Nasal cavity respiratory epithelium epithelial cell of viscerocranial mucosa (primary cell): ENCODE measurements around the gene SLC66A3. TPM values are rescaled to one million over a fixed set of nuclear protein-coding genes. Genes with fewer than 3 reads are reported as not detected.

Experiments used
- total RNA-seq: library from RNA; depleted of rRNA; stranded (reverse); fragments of >200 nt; gene quantifications from 2 replicates; pipeline ENCODE4 v1.2.3, GENCODE V29; 2014

The SLC66A3 gene
- 8.5 and 18.1 TPM in 2 replicates for total RNA-seq

DNA sequence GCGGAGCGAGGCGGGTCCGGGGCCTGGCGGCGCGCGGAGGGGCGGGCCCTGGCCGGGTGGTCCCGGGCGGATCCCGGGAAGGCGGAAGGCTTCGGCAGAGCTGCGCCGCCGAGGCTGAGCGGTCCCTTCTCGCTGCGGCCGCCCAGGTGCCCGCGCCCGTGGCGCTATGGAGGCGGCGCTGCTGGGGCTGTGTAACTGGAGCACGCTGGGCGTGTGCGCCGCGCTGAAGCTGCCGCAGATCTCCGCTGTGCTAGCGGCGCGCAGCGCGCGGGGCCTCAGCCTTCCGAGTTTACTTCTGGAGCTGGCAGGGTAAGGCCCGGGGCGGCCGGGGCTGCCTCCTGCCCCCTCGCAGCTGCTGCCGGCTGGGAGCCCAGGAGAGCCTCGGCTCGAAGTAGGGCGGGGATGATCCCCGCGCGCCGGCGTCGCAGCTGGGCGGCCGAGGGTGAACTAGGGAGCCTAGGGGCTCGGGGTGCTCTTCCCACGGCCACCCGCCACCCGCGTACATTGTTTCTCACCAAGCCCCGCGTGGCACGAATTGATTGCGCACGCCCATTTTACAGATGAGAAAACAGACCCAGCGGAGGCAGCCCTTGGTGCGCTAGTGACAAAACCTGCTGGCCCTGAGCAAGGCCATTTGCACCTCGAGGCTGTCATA is at the start of gene SLC66A3:
TSS of gene SLC66A3 (plus strand) at position 87 of the 655 bp plus-strand sequence. CDS start at position 167, 80 bp downstream.

Other genes with a start within 250 kb of the SLC66A3 start
- gene KCNF1, start 243.5 kb upstream of the SLC66A3 start, total RNA-seq, result 0.21 TPM in 1 of 2 replicates, not detected in the other
- 26.7 and 33.0 TPM in 2 replicates for gene ROCK2, start 189.2 kb downstream of the SLC66A3 start, total RNA-seq